Transverse colon (tissue), 3 donors: ENCODE data around the gene OLFML3.

ENCODE experiments used
- CTCF ChIP-seq, 5 experiments: fragments of 200-600 bp in 3 of 5; fragments of 450-650 bp in 2 of 5; sonication (generic) in 3 of 5; IDR thresholded peaks; 1 replicate in 2 of 5; 2 replicates in 3 of 5; pipeline ENCODE4 v1.5.1; 2016 to 2017; ENCODE audit warnings: antibody characterized with exemption in 5 of 5, inconsistent platforms in 3 of 5, mild to moderate bottlenecking in 2 of 5, moderate library complexity in 1 of 5
- EP300 ChIP-seq: sonication (generic); formaldehyde crosslinking; IDR thresholded peaks from one replicate; pipeline ENCODE4 v1.6.1; 2017; ENCODE audit warnings: antibody characterized with exemption, low read depth
- POLR2A ChIP-seq: fragments of 450-650 bp; IDR thresholded peaks from one replicate; pipeline ENCODE4 v1.6.1; 2016; ENCODE audit warnings: antibody characterized with exemption, mild to moderate bottlenecking, moderate library complexity

DNA sequence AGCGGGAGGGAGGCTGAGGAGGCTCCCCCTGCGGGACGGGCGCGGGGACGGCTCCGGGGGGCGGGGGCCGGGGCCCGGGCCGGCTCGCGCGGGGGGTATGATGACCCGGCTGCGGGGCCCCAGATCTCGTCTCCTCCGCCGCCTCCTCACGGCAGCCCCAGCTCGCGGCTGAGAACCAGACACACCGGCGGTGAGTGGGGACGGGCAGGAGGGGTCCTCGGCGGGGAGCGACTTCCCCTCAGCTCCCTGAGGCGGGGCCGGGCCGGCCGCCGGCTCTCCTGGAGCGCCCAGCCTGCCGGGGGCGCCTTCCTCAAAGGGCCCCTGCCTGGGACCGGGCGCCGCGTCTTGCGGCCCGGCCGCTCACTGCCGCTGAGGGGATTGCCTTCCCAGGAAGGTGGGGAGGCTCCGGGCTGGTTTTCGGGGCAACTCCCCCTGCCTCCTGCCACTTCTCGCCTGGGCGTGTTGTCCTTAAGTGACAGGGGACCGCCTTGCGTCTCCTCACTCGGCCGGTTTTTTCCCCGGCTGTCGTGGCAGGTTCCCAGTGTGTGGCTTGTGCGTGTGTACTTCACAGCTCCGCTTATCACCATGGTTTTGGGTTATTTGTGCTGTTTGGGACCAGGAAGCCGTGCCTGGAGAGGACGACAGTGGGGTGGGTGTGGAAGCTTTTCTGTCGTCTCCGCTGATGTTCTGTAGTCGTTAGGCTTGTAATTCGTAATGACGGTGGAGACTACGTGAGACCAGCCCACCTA, 49.4 kb upstream of the OLFML3 start:
- TF ChIP-seq POLR2A: peak; percentile 42
- TF ChIP-seq EP300: no peak
- peak in 1 of 5 experiments; percentile 25 for TF ChIP-seq CTCF (IDR thresholded peaks at IDR 0.05)
